Urinary bladder (tissue), 4 donors: ENCODE data around the gene ZBTB8A. TPM values are rescaled to one million over a fixed set of nuclear protein-coding genes. Genes with fewer than 3 reads are reported as not detected.
A peak's percentile ranks its signal among the peaks of the same experiment; 100 is the strongest.
"Not testable (repeated sequence)": the region's sequence is repeated elsewhere in the genome, so short reads cannot be mapped to it uniquely, and the experiment has no call there.

ENCODE experiments used
- DNase-seq: peaks from one replicate; pipeline ENCODE4 v3.0.0-alpha.2; 2015; ENCODE audit errors: extremely low spot score
- H3K27ac ChIP-seq: one replicate; pipeline ENCODE4 v1.5.1; 2013; ENCODE audit warnings: low read depth, mild to moderate bottlenecking, moderate library complexity
- H3K36me3 ChIP-seq: one replicate; pipeline ENCODE4 v1.6.1; 2013; ENCODE audit warnings: mild to moderate bottlenecking, moderate library complexity; ENCODE audit not compliant: insufficient read depth
- H3K4me1 ChIP-seq: one replicate; pipeline ENCODE4 v1.6.1; 2013; ENCODE audit warnings: mild to moderate bottlenecking, moderate library complexity; ENCODE audit not compliant: insufficient read depth
- H3K4me3 ChIP-seq: one replicate; pipeline ENCODE4 v1.5.1; 2013; ENCODE audit warnings: low read depth, low read length
- WGBS: extraction: QIAGEN DNeasy Blood & Tissue Kit; methylation state at CpG from one replicate; pipeline ENCODE4 v1.1.7; 2013; 5-methylcytosine and 5-hydroxymethylcytosine counted together
- polyA plus RNA-seq: library from polyadenylated mRNA; stranded (reverse); fragments of 200-250 nt; gene quantifications from one replicate; pipeline ENCODE4 v1.2.3, GENCODE V29; 2013
- small RNA-seq: library from RNA; depleted of rRNA; stranded (forward); fragments of <200 nt; gene quantifications from one replicate; pipeline ENCODE3, GENCODE V24; 2014
- total RNA-seq: library from RNA; depleted of rRNA; stranded (reverse); fragments of >200 nt; gene quantifications from one replicate; pipeline ENCODE4 v1.2.3, GENCODE V29; 2014
- donor health status: healthy with polysubstance abuse.
- donor health status: healthy.

Gene ZBTB8A
- total and polyA plus RNA-seq, 2 donors: 7.4 to 30.1 TPM

DNA sequence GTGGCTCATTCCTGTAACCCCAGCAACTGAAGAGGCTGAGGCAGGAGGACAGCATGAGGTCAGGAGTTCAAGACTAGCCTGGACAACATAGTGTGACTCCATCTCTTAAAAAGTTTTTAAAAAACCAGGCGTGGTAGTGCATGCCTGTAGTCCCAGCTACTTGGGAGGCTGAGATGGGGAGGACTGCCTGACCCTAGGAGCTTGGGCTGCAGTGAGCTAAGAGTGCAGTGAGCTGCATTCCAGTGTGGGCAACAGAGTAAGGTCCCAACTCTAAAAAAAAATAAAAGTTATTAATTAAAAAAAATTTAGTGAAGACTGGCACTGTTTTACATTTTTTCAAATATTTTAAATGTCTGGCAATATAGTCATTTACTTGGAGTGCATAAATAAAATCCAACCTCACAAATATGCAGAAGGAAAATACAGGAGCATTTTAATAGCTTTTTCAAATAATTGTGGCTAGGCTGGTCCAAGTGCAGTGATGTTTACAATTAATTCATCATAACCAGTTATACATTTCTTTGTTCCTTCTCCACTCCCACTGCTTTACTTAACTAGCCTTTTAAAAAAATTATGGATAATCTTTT, 100.4 kb downstream of the ZBTB8A start:
- Histone ChIP-seq H3K4me3 (no peak overlapping the region), H3K27ac (no peak overlapping the region), H3K36me3 (no peaks in the 10 kb centered on the region), H3K4me1 (no peaks in the 10 kb centered on the region)
- no peak for DNase-seq
- 97% methylated on average over 1 of the region's 1 CpG for WGBS

DNA sequence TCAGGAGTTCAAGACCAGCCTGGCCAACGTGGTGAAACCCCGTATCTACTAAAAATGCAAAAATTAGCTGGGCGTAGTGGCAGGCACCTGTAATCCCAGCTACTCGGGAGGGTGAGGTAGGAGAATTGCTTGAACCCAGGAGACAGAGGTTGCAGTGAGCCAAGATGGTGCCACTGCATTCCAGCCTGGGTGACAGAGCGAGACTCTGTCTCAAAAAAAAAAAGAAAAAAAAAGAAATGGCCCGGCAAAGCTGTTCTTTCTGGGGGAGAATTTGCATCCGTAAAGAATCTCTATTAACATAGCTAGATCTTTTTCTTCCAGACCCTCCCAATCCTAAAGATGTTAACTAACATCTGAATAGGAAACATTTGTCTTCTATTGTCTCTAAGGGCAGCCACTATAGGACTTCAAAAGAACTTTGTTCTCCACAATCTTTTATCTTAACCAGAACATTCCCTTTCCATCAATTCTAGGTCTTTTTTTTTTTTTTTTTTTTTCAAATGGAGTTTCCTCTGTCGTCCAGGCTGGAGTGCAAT, 103.1 kb downstream of the ZBTB8A start:
- not testable (repeated sequence) for H3K4me1 ChIP-seq, H3K4me3 ChIP-seq, H3K36me3 ChIP-seq, DNase-seq, H3K27ac ChIP-seq
- WGBS: 77% methylated on average over 8 of the region's 8 CpGs

DNA sequence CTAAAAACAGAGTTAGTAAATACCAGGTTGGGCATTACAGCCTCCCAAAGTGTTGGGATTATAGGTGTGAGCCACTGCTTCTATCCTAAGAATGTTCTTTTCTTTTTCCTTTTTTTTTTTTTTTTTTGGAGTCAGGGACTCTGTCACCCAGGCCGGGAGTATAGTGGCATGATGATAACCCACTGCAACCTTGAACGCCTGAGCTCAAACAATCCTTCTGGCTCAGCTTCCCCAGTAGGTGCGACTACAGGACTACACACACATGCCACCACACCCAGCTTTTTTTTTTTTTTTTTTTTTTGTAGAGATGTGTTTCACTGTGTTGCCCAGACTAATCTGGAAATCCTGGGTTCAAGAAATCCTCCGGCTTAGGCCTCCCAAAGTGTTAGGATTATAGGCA, 105.2 kb downstream of the ZBTB8A start:
- WGBS: 82% methylated on average over 4 of the region's 4 CpGs
- no peak for DNase-seq
- H3K36me3 ChIP-seq: no peaks in the 10 kb centered on the region
- H3K27ac ChIP-seq: no peak overlapping the region
- no peaks in the 10 kb centered on the region for H3K4me1 ChIP-seq
- H3K4me3 ChIP-seq: no peak overlapping the region

DNA sequence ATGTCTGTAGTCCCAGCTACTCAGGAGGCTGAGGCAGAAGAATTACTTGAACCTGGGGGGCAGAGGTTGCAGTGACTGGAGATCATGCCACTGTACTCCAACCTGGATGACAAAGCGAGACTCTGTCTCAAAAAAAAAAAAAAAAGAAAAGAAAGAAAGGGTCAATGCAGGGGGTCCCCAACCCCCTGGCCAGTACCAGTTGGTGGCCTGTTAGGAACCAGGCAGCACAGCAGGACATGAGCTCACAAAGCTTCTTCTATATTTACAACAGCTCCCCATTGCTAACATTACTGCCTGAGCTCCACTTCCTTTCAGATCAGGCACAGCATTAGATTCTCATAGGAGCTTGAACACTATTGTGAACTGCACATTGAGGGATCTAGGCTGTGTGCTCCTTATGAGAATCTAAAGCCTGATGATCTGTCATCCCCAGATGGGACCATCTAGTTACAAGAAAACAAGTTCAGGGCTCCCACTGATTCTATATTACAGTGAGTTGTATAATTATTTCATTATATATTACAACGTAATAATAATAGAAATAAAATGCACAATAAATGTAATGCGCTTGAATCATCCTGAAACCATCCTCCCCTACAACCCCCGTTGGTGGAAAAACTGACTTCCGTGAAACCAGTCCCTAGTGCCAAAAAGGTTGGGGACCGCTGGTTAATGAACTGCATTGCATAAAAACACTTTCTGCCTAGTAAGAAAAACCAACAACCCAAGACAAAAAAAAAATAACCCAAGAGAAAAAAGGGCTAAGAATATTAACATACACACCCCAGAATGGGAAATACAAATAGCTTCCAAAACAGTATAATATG, 108.3 kb downstream of the ZBTB8A start:
- DNase-seq: no peak
- Histone ChIP-seq H3K27ac (no peak overlapping the region), H3K4me3 (no peak overlapping the region), H3K36me3 (peaks cover 2% of the 10 kb centered on the region), H3K4me1 (no peaks in the 10 kb centered on the region)
- 83% methylated on average over 6 of the region's 6 CpGs for WGBS

DNA sequence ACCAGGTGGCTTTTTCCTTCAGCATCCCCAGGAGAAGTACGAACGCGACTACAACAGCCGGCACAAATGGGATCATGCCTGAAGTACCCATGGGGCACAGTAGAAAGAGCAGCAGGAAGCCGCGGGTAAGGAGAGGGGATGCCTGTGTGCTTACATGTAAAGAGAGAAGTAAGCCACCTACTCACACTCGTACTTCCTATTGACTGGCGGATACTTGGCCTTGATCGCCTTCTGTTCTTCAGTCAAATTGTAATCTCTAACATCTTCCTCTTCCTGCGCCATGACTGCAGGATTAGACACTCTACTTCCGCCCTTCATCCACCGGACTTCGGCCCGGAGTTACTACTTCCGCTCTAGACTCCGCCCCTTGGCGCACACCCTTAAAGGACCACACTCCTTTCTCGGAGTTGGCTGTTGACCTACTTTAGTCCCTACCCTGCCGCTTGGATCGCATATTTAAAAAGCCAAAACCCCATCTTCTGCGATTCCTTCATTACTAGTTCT, 111.1 kb downstream of the ZBTB8A start, which contains the start of gene ZBTB8OS:
Gene ZBTB8OS (minus strand): TSS at position 303 of the 504 bp plus-strand sequence. CDS start 21 bp downstream, at position 282.
- Histone ChIP-seq H3K4me1 (no peaks in the 10 kb centered on the region), H3K36me3 (peaks cover 3% of the 10 kb centered on the region), H3K4me3 (peak within 1 kb of the TSS; percentile 71), H3K27ac (peak within 1 kb of the TSS; percentile 90)
- under 1% methylated on average over 21 of the region's 21 CpGs for WGBS
- peak; percentile 93 for DNase-seq

DNA sequence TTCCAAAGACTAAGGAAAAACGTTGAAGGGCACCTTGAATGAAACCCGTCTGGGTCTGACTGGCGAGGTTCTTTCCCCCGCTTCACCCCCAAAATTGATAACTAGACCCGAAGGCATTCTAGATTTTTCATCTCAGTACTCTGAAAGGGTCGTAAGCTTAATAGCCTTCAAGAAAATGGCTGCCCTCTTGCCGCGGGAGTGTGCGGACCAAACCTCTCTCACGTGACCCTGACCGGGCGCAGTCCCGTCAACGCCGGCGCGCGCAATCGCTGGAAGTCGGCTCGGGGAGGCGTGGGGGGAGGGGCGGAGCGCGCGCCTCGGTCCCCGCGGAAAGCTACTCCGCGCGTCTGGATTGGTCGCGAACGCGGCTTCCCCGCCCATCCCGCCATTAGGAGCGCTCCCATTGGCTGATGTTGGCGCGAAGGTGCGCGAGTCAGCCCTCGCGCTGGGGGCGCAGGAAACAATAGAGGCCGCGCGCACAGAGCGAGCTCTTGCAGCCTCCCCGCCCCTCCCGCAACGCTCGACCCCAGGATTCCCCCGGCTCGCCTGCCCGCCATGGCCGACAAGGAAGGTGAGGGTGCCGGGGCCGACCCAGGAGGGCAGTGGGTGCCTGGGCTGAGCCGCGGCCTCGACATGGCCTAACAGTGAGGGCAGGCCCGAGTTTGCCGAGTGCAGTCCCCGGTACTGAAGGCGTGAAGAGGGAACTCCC, 111.7 kb downstream of the ZBTB8A start, which contains the start of gene RBBP4:
Gene RBBP4 (plus strand): TSS at position 457 of the 709 bp plus-strand sequence. CDS start 99 bp downstream, at position 556.
- no peaks in the 10 kb centered on the region for H3K4me1 ChIP-seq
- peak; percentile 91 for DNase-seq
- peak within 1 kb of the TSS; percentile 90 for H3K27ac ChIP-seq
- H3K36me3 ChIP-seq: peaks cover 3% of the 10 kb centered on the region
- H3K4me3 ChIP-seq: peak within 1 kb of the TSS; percentile 71
- under 1% methylated on average over 67 of the region's 67 CpGs for WGBS

DNA sequence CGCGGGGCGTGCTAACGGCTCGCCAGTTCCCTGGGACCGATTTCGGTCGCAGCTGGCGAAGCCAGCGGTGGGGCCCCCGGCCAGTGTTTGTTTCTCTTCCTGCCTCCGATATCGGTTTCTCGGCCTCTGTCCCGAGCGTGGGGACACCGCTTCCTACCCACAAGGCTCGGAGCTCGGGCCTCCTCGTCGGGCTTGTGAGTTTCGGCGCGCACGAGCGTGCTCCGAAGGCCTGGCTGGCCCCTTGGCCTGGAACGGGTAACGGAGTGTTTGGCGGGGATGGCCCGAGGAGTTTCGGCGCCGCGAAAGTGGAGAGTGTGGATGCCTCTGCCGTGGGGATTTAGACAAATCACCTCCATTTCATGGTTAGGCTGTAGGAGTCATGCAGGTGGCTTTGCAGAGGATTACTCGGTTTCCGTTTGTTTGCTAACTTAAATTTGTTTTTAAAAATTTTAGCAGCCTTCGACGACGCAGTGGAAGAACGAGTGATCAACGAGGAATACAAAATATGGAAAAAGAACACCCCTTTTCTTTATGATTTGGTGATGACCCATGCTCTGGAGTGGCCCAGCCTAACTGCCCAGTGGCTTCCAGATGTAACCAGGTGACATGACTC, 112.3 kb downstream of the ZBTB8A start:
- Histone ChIP-seq H3K27ac (peak overlapping the region; percentile 76), H3K4me1 (no peaks in the 10 kb centered on the region), H3K36me3 (peaks cover 3% of the 10 kb centered on the region), H3K4me3 (peak overlapping the region; percentile 71)
- DNase-seq: no peak
- WGBS: under 1% methylated on average over 43 of the region's 43 CpGs

DNA sequence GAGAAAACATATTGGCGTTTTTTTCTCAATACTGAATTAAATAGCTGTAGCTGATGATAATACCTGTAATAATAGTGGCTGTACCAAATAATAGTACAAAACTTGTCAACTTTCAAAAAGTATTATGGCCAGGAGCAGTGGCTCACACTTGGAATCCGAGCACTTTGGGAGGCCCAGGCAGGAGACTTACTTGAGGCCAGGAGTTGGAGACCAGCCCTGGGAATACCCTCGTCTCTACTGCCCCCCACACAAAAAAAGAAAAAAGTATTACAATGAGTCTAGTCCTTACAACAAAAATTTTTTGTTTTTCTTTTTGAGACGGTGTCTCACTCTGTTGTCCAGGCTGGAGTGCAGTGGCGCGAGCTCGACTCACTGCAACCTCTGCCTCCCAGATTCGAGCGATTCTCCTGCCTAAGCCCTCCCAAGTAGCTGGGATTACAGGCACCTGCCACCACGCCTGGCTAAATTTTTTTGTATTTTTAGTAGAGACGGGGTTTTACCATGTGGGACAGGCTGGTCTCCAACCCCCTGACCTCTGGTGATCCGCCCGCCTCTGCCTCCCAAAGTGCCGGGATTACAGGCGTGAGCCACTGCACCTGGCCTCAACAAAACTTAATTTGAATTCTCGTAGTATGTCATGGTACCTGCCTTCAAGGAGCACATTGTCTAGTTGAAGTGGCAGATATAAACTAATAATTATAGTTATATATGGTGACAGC, 113.2 kb downstream of the ZBTB8A start:
- Histone ChIP-seq H3K36me3 (peaks cover 6% of the 10 kb centered on the region), H3K4me3 (no peak overlapping the region), H3K27ac (no peak overlapping the region), H3K4me1 (no peaks in the 10 kb centered on the region)
- 84% methylated on average over 16 of the region's 16 CpGs for WGBS
- DNase-seq: no peak

Small RNA genes within 50 kb of the gene (small RNA-seq; reads per million reads assigned to genes)
- gene RF00019: not detected

Other genes with a start within 250 kb of the ZBTB8A start
- 59.7 TPM for gene HDAC1, start 247.3 kb upstream of the ZBTB8A start, total RNA-seq
- gene HDAC1, start 247.3 kb upstream of the ZBTB8A start, polyA plus RNA-seq: 73.6 TPM
- gene MARCKSL1, start 203.2 kb upstream of the ZBTB8A start, total RNA-seq: 27.9 TPM
- 28.5 TPM for gene MARCKSL1, start 203.2 kb upstream of the ZBTB8A start, polyA plus RNA-seq
- gene FAM229A, start 176.9 kb upstream of the ZBTB8A start, total RNA-seq: 3.2 TPM
- gene FAM229A, start 176.9 kb upstream of the ZBTB8A start, polyA plus RNA-seq: 7.3 TPM
- gene TSSK3, start 176.9 kb upstream of the ZBTB8A start, total RNA-seq: 0.79 TPM
- gene TSSK3, start 176.9 kb upstream of the ZBTB8A start, polyA plus RNA-seq: 0.73 TPM
- gene BSDC1, start 145.0 kb upstream of the ZBTB8A start, total RNA-seq: 53.3 TPM
- 50.4 TPM for gene BSDC1, start 145.0 kb upstream of the ZBTB8A start, polyA plus RNA-seq
- 0.79 TPM for gene ZBTB8B, start 74.4 kb upstream of the ZBTB8A start, total RNA-seq
- gene ZBTB8B, start 74.4 kb upstream of the ZBTB8A start, polyA plus RNA-seq: 0.04 TPM
- gene ZBTB8OS, start 111.1 kb downstream of the ZBTB8A start, total RNA-seq: 37.4 TPM
- 33.9 TPM for gene ZBTB8OS, start 111.1 kb downstream of the ZBTB8A start, polyA plus RNA-seq
- gene RBBP4, start 111.8 kb downstream of the ZBTB8A start, total RNA-seq: 151 TPM
- 82.6 TPM for gene RBBP4, start 111.8 kb downstream of the ZBTB8A start, polyA plus RNA-seq
- 22.4 TPM for gene SYNC, start 163.3 kb downstream of the ZBTB8A start, total RNA-seq
- 13.3 TPM for gene SYNC, start 163.3 kb downstream of the ZBTB8A start, polyA plus RNA-seq